GM19324 (cell line): ENCODE results near the gene DPM3.
"Not testable (repeated sequence)": the region's sequence is repeated elsewhere in the genome, so short reads cannot be mapped to it uniquely, and the experiment has no call there.

ENCODE experiments used
- ATAC-seq: cut with Tn5 transposase; IDR thresholded peaks from one replicate; pipeline ENCODE4 v1.9.1; 2021; ENCODE audit warnings: mild to moderate bottlenecking, moderate library complexity; ENCODE audit not compliant: unreplicated experiment, low FRiP score

Gene DPM3

DNA sequence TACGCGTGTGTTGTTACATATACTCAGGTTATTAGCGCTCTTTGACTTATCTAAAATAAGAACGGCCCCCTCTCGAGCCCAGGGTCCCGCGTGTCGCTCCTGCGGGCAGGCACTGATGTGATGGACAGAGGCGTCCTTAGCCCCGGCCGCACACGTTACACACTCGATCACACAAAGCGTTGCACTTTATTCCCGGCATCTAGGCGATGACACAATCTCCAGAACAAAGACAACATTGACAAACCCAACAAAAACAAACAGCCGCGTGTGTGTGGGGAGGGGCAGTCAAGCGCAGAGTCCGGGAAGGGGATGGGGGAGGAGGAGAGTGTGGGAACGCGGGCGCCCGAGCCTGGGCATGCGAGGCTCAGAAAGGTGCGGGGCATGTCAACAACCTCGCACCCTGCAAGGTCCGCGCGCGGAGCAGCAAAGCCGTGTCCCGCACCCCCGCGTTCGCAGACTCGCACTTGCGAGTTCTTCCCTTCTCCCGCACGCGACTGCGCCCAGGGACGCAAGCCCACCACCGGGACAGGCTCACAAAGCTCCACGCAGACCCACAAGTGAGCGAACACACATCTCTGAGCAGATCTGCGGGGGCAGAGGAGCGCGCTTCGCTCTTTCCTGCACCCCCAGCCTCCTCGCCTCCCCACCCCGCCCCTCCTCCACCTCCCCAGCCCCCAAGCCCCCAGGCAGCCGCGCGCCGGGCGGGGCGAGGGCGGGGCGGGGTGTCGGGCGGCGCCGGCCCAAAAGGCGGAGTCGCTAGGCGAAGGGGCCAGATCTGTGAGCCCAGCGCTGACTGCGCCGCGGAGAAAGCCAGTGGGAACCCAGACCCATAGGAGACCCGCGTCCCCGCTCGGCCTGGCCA, 13.0 kb downstream of the DPM3 start, which contains the start of gene EFNA1:
Gene EFNA1 (plus strand): TSS at position 772 of the 862 bp plus-strand sequence. CDS start 102 bp downstream, outside the sequence.
- ATAC-seq = no peak

- no peak for ATAC-seq
Observed at GRCh38 chr1:155126556-155127104, 13.7 kb downstream of the DPM3 start.

- ATAC-seq = no peak
Observed at GRCh38 chr1:155125946-155126555, 14.3 kb downstream of the DPM3 start.

GRCh38 chr1:155125511-155125945, 14.8 kb downstream of the DPM3 start:
- ATAC-seq = no peak

DNA sequence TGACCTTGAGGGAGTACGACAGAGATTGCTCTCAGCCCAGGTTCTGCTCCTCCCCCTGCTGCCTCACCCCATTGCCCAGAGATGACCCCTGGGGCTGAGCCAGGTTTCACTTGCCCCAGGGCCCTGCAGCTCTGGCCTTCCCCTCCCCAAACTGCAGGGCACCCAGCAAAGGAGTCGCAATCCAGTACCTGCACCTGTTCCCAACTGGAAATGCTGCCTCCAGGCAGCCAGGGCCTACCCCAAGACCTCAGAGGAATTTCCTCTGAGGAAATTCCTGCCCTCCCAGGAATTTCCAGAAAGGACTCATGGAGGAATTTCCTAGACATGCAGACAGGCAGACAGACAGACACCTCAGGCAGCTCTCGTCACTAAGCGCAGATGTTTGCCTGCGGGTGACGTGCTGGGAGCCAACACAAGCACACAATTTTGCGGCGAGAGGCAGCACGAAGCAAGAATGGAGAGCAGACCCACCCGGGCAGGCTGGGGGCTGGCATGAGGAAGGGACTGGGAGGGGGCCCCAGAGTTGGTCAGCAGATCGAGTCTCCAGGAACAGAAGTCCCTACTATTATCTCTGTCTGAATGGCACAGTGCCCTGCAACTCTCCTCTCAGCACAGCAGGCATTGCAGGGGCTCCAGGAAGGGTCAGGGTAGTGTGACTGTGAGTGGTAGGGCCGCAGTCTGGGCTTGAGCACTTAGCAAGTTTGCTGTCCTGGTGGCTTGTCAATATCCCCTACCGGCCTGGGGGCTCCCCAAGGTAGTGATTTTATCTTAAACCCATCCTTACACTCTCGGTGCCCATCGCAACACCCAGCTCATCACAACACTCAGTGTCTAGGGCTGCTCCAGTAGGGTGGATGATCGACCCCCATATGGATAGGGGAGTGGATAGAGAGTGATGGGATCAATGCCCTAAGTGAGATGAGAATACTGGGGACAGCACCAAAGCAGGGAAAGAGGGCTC, 15.5 kb downstream of the DPM3 start:
- no peak for ATAC-seq

DNA sequence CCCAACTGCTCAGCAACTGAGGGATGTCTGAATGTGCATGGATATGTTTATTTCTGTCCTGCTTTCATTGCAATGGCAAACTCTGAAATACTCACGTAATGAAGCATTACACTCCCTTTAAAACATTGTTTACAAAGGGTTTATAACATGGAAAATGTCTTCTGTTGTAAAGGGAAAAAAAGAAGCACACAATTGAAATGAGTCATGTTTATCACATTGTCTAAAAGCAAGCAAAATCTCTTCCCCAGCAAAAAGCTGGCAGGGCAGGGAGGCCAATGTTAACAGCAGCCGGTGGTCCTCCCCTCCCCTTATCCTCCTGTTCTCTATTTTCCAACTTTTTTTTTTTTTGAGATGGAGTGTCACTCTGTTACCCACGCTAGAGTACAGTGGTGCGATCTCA, 16.5 kb downstream of the DPM3 start:
- no peak for ATAC-seq

DNA sequence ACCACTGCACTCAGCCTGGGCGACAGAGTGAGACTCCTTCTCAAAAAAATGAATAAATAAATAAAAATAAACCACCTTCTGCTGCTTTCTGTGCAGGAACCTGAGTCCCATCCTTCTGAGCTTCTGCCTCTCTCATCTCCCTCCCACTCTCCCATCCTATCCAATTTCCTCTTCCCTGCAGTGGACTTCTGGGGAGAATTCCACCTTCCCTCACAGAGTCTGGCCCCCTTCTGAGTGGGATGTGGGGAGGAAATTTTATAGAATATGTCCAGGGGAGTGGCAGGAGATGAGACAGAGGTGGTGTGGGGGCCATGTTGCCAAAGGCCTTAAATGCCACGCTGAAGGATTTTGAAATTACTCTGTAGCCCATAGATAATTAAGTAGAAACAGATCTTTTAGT, 18.0 kb downstream of the DPM3 start:
- no peak for ATAC-seq

DNA sequence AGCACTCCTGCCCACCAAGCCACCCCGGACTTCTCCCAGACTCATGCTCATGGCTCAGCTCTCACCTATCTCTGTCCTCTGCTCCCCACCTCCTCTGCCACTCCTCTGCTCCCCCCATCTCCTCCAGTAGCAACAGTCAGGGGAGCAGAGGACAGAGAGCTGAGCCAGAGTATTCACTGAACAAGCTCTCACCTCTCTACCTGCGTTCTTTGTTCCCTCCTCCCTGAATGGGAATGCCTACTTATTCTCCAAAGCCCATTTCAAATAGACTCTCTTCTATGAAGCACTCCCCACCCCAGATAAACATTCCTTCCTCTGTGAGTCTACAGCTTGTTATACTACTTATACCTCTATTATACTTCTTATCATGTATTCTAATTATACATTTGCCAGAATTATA, 19.1 kb downstream of the DPM3 start:
- no peak for ATAC-seq

DNA sequence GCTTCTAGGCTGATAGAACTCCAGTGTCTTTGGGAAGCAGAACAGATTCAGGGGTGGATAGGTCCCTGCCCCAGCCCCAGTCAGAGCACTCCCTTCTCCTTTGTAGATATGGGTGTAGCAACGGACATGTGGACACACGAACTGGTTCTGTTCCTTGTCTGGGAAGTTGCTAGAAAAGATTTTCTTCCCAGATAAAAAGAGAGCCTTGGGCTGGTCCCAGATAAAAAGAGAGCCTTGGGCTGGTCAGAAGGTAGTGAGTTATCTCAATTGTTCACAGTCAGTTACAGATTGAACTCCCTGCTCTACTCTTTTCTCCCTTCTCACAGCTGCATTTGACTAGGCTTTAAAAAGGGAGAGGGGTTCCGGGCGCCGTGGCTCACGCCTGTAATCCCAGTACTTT, 20.1 kb downstream of the DPM3 start:
- ATAC-seq = no peak

- not testable (repeated sequence) for ATAC-seq
Observed at GRCh38 chr1:155118090-155118489, 22.2 kb downstream of the DPM3 start.

DNA sequence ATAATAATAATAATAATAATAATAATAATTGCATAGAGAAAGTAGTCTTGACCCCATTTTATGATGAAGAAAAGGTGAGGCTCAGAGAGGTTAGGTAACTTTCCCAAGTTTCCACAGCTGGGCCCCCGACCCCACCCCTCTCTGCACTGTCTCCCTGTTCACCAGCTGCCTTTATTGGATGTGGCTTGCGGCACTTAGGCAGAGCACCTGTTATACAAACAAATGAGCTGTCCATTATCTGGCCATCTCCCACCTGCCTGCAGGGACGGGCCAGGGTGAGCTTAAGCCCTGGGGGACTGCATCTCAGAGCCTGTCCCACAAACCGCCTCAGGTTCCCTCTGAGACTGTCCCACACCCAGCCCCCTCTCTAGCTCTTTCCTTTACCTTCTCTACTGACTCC, 22.7 kb downstream of the DPM3 start:
- ATAC-seq = no peak

DNA sequence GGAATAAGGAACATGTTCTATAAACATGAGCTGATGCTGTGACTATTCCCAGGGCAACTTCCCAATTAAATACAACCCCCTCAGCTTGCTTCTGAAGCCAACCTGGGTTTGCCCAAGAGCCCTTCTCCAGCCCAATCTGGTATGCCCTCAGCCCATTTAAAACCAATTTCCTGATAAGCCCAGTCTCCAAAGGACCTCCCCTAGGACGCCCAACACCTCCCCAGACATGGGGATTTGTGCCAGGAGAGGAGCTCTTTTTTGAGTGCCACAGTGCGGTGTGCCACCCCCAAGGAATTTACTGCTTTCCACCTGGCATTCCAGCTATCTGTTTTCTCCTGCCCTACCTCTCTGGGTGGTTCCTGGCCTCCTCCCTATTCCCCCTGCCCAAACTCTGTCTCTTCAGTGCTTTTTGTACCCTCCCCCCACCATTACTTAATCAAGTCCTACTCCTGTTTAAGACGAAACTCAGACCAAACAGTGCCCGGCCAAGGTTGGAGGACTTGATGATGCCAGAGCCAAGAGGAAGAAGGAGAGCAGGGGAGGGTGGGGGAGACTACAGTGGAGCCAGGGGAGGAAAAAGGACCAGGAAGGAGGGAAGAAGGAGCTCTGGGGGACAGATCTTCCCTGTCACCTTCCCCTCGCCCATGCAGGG, 24.1 kb downstream of the DPM3 start:
- no peak for ATAC-seq

GRCh38 chr1:155113450-155113980, 26.8 kb downstream of the DPM3 start:
- ATAC-seq = no peak

DNA sequence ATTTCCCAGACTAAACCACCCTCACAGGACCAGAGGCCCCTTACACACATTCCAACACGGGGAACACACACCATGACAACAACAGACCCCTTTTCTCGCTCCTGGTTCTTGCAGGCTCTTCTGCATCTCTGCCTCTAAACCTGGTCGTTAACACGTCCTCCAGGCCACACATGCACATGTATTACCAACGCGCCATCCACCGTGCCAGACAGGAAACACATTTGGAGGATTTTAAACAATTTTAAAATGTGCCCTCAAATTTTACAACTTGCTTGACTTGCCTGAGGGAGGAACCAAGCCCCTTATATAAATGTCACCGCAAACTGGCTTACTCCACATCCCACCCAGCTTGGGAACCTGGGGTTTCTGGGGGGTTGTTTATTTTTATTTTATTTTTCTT, 29.5 kb downstream of the DPM3 start:
- no peak for ATAC-seq

GRCh38 chr1:155110381-155110780, 29.9 kb downstream of the DPM3 start:
- ATAC-seq = no peak

DNA sequence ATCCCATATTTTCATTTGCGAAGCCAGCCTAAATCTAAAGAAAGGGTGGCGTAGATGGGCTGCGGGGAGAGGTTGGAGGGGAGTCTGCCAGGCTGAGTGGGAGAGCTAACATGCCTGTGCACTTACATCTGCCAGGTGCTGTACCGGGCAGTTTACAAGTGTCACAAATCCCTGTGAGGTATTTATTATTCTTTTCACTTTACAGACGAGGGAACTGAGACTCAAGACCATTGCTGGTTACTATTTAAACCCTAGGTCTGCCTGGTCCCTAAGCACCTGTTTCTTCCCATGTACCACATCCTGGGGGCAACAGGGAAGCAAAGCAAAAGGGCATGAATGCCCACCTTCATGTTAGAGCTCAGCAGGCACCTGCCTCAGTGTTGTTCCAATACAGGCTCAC, 32.0 kb downstream of the DPM3 start:
- ATAC-seq = no peak

- ATAC-seq = no peak
Observed at GRCh38 chr1:155107309-155108264, 32.7 kb downstream of the DPM3 start.

GRCh38 chr1:155106862-155107261, 33.5 kb downstream of the DPM3 start:
- no peak for ATAC-seq

- ATAC-seq = no peak
Observed at GRCh38 chr1:155105604-155106011, 34.7 kb downstream of the DPM3 start.
